NCI-H446 treated with DMSO at 0.1 percent for 48 hours (cell line): ENCODE measurements around the gene KCNT1.

Experiments
- DNase-seq: peaks from one replicate; lab custom pipeline; 2025; lab: John Stamatoyannopoulos, UW

Gene KCNT1

GRCh38 chr9:135766707-135767106 is 64.7 kb downstream of the KCNT1 start:
- no peak for DNase-seq

GRCh38 chr9:135768516-135769218 is 66.7 kb downstream of the KCNT1 start:
- no peak for DNase-seq

DNA sequence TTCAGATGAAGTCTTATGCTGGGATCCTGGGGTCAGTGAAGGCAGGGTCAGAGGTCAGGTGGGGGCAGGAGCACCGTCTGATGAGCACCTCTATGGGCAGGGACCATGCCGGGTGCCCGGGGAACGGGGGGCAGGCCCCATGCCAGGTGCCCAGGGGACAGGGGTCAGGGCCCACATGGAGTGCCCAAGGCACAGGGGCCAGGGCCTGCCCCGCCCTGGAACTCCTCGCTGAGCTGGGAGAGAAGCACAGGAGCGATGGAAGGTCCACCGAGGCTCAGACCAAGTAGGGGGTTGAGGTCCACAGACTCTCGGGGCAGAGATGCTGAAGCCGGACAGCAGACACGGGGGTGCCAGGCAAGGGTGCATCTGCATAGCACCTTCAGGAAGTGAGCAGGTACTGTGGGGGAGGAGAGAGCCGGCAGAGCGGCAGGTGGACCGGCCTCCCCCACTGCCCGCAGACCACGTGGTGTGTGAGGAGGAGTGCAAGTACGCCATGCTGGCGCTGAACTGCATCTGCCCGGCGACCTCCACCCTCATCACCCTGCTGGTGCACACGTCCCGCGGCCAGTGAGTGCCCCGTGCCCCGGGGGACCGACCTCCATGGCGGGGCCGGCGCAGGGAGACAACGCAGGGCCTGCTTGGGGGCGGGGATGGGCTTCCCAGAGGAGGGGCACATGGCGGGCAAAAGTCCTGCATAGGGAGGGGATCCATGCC is 67.7 kb downstream of the KCNT1 start:
- no peak for DNase-seq

GRCh38 chr9:135770203-135770535 is 68.2 kb downstream of the KCNT1 start:
- no peak for DNase-seq

- DNase-seq = no peak
Measured at GRCh38 chr9:135770771-135771170, 68.8 kb downstream of the KCNT1 start.

DNA sequence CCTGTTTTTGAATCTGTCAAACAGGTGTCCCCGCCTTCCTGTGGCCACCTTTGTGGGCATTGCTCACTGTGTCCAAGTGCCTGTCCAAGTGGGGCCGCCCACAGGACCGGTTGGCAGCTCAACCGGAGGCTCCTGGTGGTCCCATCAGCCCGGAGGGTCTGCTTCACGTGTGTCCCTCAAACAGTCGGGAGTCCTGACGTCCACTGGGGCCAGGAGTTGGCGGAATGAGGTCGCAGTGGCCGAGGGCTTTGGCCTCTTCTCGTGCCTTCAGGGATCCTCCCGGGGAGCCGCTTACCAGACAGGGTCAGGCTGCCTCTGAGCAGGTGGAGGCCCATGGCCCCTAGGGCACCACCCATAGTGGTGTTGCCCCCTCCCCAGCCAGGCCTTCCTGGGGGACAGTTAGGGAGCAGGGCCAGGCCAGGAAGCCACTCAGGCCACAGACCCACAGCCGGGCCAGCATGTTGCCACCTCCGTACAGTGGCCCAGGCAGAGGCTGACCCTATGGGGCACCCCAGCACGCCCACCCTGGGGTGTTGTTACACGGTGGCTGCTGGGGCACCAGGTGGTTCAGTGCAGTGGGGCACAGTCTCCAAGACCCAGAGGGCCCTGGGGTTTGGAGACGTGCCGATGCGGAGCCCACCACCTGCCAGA is 69.5 kb downstream of the KCNT1 start:
- DNase-seq = no peak

DNA sequence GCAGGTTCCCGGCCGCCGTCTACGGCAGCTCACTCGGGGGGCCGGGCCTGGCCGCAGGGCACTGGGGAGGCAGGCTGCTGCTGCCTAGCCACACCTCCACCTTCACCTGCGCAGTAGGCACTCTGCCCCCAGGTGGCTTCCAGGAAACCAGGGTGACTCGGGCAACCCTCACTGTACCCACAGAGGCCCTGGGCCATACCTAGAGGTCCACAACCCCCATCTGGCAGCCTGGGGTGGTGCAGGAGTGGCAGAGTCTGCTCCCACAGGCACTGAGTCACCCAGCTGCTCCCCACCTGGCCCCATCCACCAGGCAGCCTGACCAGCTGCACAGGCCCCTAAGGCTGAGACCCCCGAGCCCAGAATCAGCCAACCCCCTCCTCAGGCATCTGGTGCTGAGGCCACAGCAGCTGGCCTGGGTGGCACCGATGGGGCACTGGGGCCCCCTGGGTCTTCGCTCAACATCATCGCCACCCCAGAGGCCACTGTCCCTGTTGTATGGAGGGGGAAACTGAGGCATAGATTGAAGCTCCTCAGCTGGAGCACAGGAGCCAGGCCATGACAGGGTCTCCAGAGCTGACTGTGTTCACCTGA is 70.2 kb downstream of the KCNT1 start:
- DNase-seq = no peak

- DNase-seq = no peak
Measured at GRCh38 chr9:135772702-135773493, 70.9 kb downstream of the KCNT1 start.

- DNase-seq = no peak
Measured at GRCh38 chr9:135773530-135774238, 71.7 kb downstream of the KCNT1 start.

- no peak for DNase-seq
Measured at GRCh38 chr9:135774239-135774747, 72.3 kb downstream of the KCNT1 start.

DNA sequence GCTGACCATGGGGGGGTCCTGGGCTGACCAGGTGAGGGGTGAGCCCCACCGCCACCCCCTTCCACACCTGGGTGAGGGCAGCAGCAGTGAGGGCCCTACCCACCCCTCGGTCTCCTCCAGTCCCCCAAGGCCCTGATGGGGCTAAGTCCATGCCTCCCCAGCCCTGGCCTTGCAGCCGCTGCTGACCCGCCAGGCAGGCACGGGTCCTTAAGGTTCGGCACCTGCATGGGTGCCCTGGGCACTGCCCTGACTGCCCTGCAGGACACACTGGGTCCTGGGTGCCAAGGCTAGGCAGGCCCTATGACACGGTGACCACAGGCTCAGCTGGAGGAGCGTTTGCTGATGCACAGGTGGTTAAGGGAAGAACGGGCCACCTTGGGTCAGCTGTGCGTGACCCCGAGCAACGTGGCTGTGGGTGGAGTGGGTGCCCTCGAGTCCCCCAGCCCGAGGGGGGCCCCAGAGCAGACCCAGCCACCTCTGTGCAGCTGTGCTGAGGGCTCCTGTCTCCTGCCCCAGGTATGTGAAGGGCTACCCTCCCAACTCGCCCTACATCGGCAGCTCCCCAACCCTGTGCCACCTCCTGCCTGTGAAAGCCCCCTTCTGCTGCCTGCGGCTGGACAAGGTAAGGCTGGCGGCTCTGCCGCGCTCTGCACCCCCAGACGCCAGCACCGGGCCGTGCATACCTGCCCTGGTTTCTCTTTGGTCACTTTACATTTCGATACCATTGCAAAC is 73.0 kb downstream of the KCNT1 start:
- DNase-seq = no peak

- no peak for DNase-seq
Measured at GRCh38 chr9:135775911-135776310, 73.9 kb downstream of the KCNT1 start.

DNA sequence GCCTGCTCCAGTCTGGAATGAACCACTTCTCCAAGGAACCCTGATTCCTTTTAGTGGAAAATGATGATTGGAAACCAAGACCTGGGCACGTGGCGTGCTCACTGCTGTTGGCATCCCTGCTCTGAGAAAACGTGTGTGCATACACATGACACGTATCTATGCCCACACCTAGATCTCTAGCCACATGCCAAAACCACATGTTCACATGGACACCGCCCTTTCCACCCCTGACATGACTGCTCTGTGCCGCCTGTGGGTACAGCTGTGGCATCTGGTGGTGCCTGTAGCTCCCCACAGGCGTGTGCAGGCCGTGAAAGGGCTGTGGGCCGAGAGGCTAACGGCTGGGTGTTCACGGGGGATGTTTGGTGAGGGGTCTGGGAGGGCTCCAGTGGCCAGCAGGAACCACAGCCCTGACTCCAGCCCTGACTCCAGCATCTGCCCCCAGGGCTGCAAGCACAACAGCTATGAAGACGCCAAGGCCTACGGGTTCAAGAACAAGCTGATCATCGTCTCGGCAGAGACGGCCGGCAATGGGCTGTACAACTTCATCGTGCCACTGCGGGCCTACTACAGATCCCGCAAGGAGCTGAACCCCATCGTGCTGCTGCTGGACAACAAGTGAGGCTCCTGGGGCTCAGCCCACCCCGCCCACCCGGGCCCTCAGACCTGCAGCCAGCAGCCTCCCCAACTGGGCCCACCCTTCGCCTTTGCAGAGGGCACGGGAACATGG is 75.1 kb downstream of the KCNT1 start:
- no peak for DNase-seq

DNA sequence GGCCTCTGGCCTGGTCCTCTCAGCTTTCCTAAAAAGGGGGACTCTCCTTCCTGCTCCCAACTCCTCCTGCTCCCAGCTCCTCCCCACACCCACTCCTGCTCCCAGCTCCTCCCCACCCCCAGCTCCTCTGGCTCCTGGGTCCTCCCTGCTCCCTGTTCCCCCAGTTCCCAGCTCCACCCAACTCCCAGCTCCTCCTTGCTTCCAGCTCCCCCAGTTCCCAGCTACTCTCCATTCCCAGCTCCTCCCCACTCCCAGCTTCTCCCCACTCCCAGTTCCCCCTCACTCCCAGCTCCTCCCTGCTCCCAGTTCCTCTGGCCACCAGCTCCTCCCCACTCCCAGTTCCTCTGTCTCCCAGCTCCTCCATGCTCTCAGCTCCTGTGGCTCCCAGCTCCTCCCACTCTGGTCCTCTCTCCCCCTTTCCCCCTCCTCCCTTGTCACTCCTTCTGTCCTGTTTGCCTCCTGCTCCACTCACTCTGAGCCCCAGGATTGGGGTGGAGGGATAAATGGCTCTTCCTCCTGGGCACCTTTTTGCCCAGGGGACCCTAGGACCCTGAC is 75.7 kb downstream of the KCNT1 start:
- DNase-seq = no peak

DNA sequence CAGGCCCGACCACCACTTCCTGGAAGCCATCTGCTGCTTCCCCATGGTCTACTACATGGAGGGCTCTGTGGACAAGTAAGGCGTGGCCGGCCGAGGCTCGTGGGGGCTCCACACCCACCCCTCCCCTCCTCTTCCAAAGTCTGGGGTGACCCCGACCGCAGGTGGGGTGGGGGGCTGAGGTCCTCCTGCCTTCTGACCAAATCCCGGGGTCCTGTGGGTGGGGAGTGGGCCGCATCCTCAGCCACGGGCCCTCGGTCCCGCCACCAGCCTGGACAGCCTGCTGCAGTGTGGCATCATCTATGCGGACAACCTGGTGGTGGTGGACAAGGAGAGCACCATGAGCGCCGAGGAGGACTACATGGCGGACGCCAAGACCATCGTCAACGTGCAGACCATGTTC is 76.4 kb downstream of the KCNT1 start:
- DNase-seq = no peak

DNA sequence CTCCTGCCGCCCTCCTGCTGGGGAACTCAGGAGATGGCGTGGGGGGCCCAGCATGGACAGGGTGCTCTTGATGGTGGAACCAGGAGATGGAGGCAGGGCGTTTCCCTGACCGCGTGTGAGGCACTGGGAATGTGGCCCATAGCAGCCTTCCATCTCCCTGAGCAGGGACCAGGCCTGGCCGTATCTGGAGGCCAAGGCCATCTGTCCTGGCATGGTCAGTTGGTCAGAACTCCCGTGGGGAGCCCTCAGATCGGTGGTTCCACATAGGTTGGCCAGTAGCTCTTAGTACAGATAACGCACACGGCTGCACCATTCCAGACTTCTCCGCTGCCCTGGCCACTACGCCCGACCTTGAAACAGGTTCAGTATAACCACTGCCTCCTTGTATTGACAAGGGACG is 77.6 kb downstream of the KCNT1 start:
- DNase-seq = no peak

GRCh38 chr9:135780086-135780485 is 78.1 kb downstream of the KCNT1 start:
- DNase-seq = no peak

DNA sequence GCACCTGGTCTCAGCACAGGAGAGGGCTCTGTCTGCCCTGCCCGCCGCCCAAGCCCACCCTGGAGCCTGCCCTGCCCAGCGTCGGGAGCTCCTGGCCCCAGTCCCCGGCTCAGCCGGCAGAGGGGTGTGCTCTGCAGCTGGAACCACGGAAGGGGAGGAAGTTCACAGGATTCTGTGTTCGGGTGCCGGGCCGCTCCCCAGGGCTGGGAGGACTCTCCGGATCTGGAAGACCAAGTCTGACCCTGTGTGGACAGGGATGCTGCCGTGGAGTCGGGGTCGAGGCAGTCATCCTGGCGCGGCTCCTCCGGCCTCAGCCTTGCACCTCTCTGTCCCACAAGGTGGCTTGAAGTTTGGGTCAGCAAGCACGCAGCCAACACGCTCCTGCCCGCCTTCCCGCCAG is 78.6 kb downstream of the KCNT1 start:
- no peak for DNase-seq

- DNase-seq = no peak
Measured at GRCh38 chr9:135782946-135783345, 81.0 kb downstream of the KCNT1 start.
